ENCODE data around the gene MPRIP.

The MPRIP gene

DNA sequence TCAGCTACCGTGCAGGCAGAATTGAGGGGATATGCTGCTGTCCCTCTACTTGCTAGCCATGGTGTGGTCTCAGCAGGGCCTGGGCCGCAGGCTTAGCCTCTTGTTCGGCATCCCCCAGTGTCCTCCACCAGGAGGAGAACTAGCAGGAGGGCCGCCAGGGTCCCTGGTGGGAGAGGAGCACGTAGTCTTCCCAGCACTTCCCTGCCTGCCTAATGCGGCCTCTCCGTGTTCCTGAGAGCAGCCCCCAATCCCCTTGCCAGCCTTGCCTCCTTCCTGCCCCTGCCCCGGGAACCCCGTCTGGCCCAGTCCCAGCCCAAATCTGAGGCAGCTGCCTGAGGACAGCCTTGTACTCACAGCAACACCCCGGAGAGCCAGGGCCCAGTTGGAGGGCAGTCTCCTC is 125.7 kb downstream of the MPRIP start:
- H3K4me3 ChIP-seq (ENCODE audit: control insufficient read depth, low read depth, low read length): no peak overlapping the region
- DNase-seq (ENCODE audit: low read depth): no peak
- TF ChIP-seq CTCF (conservative IDR thresholded peaks at IDR 0.05; ENCODE audit: control insufficient read depth, insufficient read depth, low read depth, low read length): no peak

DNA sequence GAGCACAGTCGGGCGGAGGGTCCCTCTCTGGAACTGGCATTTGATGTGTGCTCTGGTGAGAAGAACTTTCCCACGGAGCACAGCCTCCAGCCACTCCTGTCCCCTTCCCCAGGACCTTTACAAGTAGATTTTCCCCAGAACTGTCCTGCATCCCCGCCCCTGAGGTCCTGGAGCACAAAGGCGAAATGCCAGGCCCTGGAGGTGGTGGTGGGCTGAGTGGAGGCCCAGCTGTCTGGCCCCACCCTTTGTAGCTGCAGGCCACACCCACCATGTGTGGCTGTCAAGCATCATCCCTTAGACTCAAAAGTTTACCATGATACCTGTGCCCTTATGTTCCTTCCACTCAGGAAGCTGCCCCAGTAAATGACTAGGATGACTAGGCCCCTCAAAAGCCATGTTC is 126.1 kb downstream of the MPRIP start:
- H3K4me3 ChIP-seq (ENCODE audit: control insufficient read depth, low read depth, low read length): no peak overlapping the region
- no peak for TF ChIP-seq CTCF (conservative IDR thresholded peaks at IDR 0.05; ENCODE audit: control insufficient read depth, insufficient read depth, low read depth, low read length)
- no peak for DNase-seq (ENCODE audit: low read depth)

DNA sequence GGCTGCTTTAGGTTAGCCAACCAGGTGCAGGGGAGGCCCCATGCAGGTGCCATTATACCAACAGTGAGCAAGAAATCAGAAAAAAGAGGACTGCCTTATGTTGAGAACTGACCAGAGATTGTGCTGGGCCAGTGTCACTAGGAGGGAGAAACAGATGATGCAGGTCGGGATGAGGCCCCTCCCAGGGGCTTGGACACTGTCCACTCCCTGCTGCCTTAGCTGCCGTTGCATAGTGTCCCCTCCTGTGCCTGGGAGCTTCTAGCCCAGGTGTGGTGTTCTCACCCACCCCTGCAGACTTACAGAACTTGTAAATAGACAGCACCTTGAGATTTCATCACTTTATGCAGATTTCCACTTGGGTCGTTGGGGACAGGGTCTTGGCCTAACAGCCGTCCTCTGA is 127.1 kb downstream of the MPRIP start:
- H3K4me3 ChIP-seq (ENCODE audit: control insufficient read depth, low read depth, low read length): no peak overlapping the region
- DNase-seq (ENCODE audit: low read depth): no peak
- no peak for TF ChIP-seq CTCF (conservative IDR thresholded peaks at IDR 0.05; ENCODE audit: control insufficient read depth, insufficient read depth, low read depth, low read length)

DNA sequence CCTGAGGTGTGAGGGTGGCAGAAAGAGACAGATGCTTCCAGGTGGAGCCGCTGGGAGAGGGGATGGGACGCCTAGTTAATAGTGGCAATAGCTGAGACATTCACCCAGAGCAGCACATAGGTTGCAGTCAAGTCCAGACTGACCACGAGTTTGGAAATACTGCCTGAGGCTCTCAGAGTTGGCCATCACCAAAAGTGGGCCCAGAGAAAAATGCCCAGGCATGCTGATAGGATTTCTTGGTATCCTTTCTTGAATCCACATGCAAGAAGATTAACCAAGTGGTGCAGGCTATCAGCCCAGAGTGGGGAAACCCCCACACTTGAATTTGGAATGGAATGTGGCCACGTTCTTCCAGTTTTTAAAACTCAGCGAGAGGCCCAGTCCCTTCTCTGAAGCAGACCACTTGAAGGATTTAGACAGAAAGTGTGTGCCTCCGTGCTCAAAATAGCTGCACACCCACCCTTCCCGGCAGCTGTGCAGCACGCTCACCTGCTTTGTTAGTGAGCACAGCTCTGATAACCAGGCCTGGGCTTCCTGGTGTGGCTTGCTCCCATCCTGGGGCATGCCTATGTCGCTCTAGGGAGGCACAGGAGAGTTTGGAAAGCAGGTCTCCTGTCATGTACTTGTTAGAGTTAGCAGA is 128.2 kb downstream of the MPRIP start:
- no peak for TF ChIP-seq CTCF (conservative IDR thresholded peaks at IDR 0.05; ENCODE audit: control insufficient read depth, insufficient read depth, low read depth, low read length)
- DNase-seq (ENCODE audit: low read depth): no peak

GRCh38 chr17:17171186-17171585 is 128.9 kb downstream of the MPRIP start:
- no peak for DNase-seq (ENCODE audit: low read depth)
- H3K4me3 ChIP-seq (ENCODE audit: control insufficient read depth, low read depth, low read length): no peak overlapping the region
- TF ChIP-seq CTCF (conservative IDR thresholded peaks at IDR 0.05; ENCODE audit: control insufficient read depth, insufficient read depth, low read depth, low read length): no peak

More for the DNA sequence above, 128.2 kb downstream of the MPRIP start:
- H3K4me3 ChIP-seq (ENCODE audit: control insufficient read depth, low read depth, low read length): no peak overlapping the region

DNA sequence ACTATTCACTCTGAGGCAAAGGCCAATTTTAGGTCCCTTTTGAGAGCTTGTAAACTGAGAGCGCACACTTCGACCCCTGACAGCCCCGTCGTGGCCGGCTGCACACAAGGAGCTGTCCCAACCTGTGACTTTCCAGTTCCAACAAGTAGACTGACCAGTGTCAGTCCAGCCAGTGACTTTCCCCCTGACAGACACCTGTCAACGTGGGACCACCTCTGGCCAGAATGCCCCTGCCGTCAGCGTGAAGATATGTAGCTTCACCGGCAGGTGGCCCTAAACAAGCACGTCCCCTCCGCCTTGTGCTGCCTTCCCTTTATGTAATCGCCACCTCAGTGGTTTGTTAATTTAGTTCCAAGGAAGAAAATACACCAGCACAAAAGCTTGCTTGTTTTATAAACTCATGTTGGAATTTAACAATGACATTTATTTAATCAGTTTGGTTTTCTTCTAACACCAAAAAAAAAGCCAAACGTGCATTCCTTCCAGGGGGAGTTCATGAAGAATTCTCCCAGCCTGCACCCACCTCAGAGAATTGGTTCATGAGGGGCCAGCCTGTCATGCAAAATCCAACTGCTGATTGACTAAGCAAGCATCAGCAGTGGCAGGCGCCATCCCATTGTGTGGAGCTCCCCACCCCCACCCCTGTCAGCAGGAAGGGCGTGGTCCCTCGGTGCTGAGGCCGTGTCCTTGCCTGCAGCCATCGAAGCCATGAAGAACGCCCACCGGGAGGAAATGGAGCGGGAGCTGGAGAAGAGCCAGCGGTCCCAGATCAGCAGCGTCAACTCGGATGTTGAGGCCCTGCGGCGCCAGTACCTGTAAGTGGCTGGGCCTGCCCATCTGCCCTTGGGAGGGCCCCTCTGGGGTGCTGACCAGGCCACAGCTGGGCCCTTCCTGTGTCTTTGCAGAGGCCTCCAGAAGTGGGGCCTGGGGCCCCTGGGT is 130.0 kb downstream of the MPRIP start:
- no peak overlapping the region for H3K4me3 ChIP-seq (ENCODE audit: control insufficient read depth, low read depth, low read length)
- no peak for TF ChIP-seq CTCF (conservative IDR thresholded peaks at IDR 0.05; ENCODE audit: control insufficient read depth, insufficient read depth, low read depth, low read length)
- no peak for DNase-seq (ENCODE audit: low read depth)
